DMS79 (cell line): ENCODE measurements around the gene CYP4A22.
"Not testable (repeated sequence)": the region's sequence is repeated elsewhere in the genome, so short reads cannot be mapped to it uniquely, and the experiment has no call there.

Source experiments
- DNase-seq: peaks from one replicate; lab custom pipeline; 2025; lab: John Stamatoyannopoulos, UW

CYP4A22 gene

GRCh38 chr1:47184822-47185677, 47.8 kb downstream of the CYP4A22 start:
- no peak for DNase-seq

- DNase-seq = no peak
Observed at GRCh38 chr1:47186267-47187185, 49.3 kb downstream of the CYP4A22 start.

GRCh38 chr1:47187231-47187925, 50.1 kb downstream of the CYP4A22 start:
- DNase-seq = no peak

- DNase-seq = no peak
Observed at GRCh38 chr1:47187926-47188250, 50.6 kb downstream of the CYP4A22 start.

- DNase-seq = no peak
Observed at GRCh38 chr1:47188791-47189785, 51.8 kb downstream of the CYP4A22 start.

- DNase-seq = no peak
Observed at GRCh38 chr1:47189844-47190508, 52.7 kb downstream of the CYP4A22 start, which contains the start of gene PDZK1IP1. Gene PDZK1IP1, minus strand, starts transcription at chr1:47190036. Its CDS starts 104 bp downstream, at chr1:47189932.

- DNase-seq = no peak
Observed at GRCh38 chr1:47190509-47190855, 53.2 kb downstream of the CYP4A22 start.

GRCh38 chr1:47190857-47191256, 53.6 kb downstream of the CYP4A22 start:
- no peak for DNase-seq

- no peak for DNase-seq
Observed at GRCh38 chr1:47191940-47192457, 54.8 kb downstream of the CYP4A22 start.

- peak; percentile 77 for DNase-seq
Observed at GRCh38 chr1:47192458-47193384, 55.5 kb downstream of the CYP4A22 start.

GRCh38 chr1:47193496-47193895, 56.3 kb downstream of the CYP4A22 start:
- DNase-seq = not testable (repeated sequence)

GRCh38 chr1:47194311-47194710, 57.1 kb downstream of the CYP4A22 start:
- no peak for DNase-seq

- not testable (repeated sequence) for DNase-seq
Observed at GRCh38 chr1:47195981-47196380, 58.7 kb downstream of the CYP4A22 start.

- DNase-seq = no peak
Observed at GRCh38 chr1:47196622-47197021, 59.4 kb downstream of the CYP4A22 start.

- no peak for DNase-seq
Observed at GRCh38 chr1:47198214-47198613, 61.0 kb downstream of the CYP4A22 start.
